NCI-H1092 treated with DMSO at 0.1 percent for 48 hours (cell line): Measurements from ENCODE around the gene MRPL34.
A peak's percentile ranks its signal among the peaks of the same experiment; 100 is the strongest.

Experiments
- DNase-seq: peaks from one replicate; lab custom pipeline; 2025; lab: John Stamatoyannopoulos, UW

Gene MRPL34

DNA sequence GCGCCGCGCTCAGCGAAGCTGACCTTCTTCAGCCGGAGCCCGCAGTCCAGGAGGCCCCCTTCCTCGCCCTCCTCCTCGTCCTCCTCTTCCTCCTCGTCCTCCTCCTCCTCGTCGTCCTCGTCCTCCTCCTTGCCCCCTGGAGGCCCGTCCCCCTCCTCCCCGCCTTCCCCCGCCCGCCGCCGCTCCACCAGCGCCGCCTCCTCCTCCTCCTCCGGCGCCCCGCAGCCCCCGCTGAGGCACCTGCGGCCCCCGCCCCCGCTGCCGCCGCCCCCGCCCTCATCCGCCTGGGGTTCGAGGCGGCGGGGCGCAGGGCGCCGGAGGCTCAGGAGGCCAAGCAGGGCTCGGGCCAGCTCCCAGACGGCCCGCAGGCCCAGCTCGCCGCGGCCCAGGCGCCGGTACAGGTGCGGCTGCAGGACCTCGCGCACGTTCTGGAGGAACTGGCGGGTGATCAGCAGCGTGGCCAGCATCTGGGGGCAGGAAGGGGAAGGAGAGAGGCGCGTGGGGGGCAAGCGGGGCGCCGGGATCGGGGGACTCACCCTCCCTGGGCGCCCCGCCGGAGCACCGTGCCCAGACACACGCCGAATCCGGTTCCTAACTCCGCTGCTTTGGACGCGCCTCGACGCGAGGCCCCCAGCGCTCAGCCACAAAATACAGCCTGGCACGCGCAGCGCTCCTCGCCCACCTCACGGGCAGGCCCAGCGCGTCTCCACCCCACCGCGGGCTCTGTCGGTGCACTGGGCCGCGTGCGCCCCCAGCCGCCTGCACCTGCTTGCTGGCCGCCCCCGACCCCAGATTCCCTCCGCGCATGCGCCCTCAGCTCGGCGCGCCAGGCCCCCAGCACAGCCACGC lies 23.1 kb downstream of the MRPL34 start:
- DNase-seq = no peak

DNA sequence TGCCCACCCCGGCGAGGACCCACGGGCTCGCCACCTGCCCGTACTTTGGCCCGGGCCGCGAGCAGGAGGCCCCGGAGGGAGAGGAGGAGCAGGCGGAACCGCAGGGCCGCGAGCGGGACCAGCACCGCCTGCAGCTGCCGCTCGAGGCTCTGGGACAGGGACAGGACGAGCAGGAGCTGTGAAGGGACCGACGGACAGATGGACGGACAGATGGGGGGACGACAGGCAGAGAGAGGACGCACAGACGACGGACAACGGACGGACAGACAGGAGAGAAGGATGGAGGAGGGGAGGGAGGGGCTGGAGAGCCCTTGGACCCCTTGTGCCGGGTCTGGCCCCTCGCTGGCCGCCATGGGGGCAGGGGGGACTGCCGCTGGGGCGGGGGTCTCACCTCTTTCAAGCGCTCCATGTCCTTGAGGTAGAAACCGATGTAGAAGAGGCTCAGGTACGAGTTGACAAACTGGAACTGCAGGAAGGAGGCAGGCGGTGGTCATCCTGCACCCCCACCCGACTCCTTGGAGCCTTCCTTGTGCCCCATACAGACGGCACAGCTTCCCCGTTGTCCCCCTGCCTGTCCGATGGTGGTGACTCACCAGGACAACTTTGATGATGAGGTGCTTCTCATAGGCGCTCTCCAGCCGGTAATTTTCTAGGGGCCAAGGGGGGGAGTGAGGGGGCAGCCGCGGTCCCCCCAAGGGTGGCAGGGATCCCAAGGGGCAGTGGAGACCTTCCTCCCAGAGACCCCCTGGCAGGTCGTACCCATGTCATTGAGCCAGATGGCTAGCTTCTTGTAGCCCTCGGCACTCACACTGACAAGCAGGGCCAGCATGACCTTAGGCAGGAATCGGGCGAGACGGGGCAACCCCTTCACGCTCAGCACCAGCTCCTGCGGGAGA lies 23.9 kb downstream of the MRPL34 start:
- DNase-seq = no peak

DNA sequence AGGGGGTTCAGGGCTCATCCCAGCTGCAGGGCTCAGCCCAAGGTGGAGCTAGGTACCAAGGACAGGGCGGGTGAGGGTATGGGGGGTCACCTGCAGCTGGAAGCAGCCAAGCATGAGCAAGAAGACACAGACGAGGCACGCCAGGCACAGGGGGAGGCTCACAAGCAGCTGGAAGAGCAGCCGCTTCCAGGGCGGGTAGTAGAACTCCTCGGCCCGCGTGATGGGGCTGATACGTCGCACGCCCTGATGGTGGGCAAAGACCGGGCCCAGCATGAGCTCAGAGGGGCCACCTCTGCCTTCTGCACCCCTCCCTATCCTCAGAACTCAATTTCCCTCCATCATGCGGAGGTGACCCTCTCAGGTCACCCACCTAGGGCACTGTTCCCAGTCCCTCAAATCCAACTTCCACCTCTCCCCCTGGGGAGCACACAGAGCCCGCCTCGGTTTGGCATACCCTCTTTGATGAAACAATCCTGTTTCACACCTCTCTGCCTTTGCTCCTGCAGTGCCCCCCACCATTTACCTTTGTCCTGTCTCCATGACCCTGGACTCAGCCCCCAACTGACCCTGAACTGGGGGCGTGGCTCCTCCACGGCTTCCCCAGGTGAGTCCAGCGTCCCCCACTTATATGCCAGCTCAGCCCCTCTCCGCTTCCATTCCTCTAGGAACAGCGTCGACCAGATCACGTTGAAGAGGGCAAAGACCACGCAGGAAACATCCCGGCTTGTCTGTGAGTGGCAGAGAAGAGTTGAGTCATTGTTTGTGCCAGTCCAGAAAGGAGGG lies 24.8 kb downstream of the MRPL34 start:
- DNase-seq = no peak

DNA sequence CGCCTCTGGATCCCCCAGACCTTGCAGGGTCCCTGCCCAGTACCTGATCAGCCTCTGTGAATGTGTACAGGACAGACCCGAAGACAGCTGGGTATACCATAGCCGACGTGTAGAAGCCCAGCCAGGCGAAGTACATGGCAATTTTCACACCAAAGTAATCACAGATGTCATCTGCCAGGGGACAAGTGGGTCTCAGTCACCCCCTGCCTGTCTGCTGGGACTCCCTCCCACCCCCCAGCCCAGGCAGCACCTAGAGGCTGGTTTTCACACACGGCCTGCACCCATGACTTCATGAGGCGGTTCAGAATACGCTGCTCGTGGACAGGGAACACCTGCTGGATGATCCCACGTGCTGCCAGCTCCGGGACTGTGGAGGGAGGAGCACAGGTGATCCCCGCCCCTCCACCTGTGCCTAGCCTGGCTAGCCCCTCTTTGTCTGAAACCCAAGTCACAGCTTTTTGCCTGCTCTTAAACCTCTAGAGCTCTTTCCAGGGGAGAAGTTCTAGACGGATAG lies 25.4 kb downstream of the MRPL34 start:
- DNase-seq = no peak

DNA sequence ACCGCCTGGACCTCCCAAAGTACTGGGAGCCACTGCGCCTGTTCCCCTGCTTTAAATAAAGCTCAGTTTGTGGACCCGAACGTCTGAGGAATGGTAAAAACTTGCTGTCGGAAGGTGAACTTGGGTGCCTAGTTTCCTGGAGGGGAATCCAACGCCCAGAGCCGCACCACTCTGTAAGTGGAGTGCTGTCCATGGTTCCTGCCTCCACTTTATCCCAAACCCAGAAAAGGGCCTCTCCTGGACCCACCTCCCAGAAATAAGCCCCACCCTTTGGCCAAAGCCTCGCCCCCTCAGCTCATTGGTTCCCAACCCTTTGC lies 26.6 kb downstream of the MRPL34 start:
- no peak for DNase-seq

DNA sequence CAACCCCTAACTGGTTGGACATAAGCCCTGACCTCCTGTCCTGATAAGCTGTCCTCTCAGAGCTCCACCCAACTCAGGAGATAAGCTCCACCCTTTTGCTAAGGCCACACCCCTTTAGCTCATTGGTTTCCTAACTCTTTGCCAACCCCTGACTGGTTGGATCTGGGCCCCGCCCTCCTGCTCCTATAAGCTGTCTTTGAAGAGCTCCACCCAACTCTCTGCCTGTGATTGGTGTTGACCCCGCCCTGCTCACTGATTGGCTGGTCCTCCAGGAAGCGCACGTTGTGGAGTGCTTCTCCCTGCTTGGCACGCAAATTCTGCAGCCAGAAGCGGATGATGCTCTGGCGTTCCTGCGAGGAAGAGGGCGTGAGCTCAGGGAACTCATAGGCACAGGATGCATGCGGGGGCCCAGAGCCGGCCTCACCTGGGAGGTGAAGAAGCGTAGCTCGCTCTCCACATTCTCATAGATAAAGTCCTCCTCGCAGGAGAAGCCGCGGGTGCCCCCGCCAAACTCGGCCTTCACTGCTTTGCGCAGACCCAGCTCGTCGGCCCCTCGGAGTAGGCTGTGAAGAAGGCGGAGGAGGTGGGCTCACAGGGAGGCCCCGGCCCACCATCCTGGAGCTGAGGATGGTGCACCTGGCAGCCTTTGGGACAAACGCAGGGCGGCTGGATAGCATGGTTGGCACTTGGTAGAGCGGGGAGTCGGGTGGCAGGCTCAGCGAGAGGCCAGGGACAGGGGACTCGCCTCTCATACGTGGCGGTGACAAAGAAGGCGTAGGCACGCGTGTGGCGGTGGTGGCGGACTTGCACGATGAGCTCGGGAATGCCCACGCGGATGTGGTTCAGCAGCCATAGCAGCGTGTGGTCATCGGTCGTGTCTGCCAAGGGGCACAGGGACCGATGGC lies 27.3 kb downstream of the MRPL34 start:
- DNase-seq = peak; percentile 15

DNA sequence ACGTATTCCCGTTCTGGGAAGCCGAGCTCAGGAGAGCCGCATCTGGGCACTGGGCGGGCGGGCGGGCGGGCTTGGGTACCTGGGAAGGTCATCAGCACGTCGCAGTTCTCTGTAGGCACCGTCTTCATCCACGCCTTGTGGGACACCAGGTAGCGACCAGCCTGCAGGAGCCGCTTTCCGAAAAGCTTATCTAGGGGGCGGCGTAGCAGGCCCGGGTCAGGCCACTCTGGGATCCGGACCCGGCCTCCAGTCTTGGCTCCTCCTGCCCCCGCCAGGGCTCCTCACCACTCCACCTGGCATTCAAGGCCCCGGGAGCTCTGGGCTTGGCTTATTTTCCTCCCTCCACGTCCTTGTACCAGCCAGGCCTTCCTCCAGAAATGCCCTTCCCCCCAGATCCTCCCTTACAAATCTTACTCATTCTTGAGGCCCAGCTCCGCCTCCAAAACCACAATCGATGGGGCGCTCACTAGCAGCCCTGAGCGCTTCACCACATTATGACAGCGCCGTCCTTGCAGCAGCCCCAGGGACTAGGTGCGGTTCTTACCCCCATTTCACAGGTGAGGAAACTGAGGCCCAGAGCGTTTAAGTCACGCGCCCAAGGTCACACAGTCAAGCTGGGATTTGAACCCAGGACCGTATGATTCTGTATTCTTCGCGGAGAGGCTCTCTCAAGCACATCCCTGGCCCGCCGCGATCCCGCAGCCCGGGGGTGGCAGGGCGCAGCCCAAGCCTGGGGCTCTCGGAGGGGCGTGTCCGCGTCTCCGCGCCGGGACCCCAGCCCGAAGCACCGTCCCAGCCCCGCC lies 28.1 kb downstream of the MRPL34 start:
- DNase-seq = no peak

DNA sequence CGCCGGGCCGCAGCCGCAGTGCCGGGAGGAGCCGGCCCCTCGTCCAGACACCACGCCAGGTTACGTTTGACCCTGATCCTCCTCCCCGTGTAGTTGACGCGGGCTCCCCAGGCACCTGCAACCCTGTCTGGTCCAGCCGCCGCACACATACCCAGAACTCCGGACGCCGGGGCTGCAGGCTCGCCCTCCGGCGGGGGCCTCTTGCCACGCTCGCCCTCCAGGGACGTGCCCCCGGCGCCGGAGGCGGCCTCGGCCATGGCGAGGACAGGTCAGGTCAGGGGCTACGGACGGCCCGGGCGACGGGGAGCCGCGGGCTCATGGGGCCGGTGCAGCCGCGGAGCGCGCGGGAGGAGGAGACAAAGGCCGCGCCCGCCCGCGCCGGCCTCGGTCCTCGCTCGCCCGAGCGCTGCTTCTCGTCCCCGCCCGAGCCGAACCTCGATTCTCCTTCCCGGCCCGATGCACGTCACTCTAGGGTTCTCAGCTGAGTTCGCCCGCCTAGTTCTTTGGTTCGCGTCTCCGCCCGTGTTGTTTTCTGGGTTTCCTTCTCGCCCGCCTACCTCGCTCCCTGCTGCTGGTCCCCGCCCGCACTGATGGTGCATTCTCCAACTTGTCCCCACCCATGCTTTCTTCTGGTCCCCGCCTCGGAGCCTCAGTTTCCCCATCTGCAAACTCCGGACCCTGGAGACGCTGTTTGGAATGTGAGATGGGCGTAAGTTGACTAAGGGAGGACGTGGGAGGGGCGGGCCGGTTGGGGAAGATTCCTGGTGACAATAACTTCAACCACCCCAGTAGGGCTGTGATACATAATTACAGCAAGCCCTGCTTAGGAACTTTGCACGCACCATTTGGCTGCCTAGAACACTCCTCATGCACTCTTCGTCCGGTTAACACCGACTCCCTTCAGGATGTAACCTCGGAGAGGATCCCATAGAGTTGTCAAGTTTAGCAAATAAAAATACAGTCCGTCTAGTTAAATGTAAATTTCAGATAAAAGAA lies 29.0 kb downstream of the MRPL34 start, which contains the start of gene ANO8:
Gene ANO8, minus strand, starts transcription at position 442 of the 996 bp plus-strand sequence. Its CDS starts 185 bp downstream, at position 257.
- DNase-seq = peak; percentile 95

DNA sequence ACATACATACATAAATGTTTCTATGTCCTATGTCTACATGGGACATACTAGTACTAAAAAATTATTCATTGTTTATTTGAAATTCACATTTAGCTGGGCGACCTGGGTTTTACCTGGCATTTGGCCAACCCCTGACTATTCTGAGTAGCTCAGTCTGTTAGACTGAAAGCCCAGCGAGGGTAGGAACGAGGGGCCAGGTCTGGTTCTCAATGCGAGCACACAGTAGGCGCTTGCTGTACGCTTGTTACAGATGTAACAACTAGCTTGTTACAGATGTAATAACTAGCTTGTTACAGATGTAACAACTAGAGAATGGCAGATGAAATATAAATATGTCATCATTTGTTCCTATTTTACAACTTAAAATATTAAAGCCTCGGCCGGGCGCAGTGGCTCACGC lies 29.9 kb downstream of the MRPL34 start:
- DNase-seq = no peak

DNA sequence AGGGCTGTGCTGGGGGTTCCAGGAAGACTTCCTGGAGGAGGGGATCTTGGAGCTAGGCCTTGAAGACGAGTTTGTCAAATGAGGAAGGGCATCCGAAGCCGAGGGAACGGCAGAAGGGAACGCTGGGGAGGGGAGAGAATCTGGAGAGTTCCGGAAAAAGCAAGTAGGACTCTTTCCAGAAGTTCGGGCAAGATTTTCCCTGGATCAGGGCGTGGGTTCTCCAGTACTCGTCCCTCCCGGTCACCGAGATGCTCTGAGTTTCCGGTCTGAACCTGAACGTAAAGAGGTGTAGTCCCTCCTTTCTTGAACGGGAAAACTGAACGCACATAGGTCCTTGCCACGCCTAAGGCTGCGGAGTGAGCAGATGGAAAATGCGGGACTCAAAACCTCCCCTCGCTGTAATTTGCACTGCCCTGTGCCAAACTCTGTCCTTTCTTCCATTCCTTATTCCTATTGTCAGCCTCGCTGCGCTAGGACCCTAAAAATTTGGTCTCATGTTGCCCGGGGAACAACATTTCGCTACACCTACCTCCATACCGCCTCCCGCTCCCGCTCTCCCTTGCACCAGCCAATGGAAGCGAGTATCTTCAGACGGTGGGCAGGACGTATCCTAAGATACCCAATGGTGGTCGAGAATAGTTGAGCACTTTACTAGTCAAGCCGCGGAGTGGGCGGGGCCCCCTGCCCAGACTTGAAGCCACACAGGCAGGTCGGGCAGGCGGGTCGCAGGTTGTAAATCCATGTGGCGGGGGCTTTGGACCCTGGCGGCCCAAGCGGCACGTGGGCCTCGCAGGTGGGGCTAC lies 31.4 kb downstream of the MRPL34 start, which contains the start of gene GTPBP3:
Gene GTPBP3, plus strand, starts transcription at position 682 of the 803 bp plus-strand sequence. Its CDS starts 59 bp downstream, at position 741.
- peak; percentile 99 for DNase-seq

DNA sequence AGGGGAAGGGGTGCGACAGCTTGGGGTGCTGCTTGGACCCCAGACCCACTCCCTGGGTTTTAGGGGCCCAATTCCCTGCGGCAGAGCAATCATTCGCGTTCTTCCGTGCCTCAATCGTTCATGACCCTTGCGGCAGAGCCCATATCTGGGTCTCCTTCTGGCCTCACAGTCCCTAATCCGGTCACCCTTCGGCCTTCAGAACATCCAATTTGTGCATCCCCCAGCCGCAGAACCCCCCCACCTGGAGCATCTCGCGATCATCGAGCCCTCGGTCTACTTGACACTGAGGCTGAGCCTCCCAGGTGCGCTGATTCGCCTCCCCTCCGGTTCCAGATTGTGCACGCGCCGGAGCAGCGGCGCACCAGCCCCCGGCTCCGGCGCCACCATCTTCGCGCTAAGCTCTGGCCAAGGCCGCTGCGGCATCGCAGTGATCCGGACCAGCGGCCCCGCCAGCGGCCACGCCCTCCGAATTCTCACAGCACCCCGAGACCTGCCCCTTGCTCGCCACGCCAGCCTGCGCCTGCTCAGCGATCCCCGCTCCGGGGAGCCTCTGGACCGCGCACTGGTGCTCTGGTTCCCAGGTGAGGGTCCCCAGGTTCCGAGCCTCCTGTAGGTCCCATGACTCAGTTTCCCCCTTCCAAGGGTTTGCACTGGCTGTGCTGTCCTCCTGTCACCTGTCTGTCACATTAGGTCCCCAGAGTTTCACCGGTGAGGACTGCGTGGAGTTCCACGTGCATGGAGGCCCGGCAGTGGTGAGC lies 32.2 kb downstream of the MRPL34 start:
- DNase-seq = peak; percentile 35

DNA sequence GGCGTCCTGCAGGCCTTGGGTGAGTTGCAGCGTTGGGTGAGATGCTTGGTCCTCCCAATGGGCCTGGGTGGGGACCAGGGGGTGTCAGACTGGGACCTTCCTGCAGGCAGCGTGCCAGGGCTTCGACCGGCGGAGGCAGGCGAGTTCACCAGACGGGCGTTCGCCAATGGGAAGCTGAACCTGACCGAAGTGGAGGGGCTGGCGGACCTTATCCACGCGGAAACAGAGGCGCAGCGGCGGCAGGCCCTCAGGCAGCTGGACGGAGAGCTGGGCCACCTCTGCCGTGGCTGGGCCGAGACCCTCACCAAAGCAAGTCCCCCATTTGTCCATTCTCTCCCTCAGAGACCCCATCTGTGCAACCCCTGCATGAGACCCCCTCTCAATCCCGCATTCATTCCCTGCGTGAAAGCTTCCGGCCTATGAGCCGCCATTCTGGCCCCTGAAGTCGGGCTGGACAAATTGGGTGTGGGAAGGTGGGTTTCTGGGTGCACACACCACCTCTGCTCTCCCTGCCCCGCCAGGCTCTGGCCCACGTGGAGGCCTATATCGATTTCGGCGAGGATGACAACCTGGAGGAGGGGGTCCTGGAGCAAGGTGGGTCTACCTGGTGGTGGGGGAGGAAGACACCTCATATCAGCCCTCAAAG lies 32.9 kb downstream of the MRPL34 start:
- no peak for DNase-seq

DNA sequence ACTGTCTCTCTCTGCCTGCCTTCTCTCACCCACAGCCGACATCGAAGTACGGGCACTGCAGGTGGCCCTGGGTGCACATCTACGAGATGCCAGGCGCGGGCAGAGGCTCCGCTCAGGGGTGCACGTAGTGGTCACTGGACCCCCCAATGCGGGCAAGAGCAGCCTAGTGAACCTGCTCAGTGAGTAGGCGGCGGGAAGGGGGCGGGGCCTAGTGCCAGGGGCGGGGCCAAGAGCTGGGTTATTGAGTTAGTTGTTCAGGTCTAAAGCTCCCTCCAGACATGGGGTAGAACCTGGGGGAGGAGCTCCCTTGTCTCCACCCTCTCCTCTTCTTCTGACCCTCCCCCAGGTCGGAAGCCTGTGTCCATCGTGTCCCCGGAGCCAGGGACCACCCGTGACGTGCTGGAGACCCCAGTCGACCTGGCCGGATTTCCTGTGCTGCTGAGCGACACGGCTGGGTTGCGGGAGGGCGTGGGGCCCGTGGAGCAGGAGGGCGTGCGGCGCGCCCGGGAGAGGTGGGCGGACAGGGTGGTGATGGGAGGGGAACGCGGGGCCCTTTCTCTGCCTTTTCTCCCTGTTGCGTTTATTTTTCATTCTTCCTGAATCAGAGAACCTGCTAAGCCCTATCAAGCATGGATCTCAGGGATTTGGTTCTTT lies 33.5 kb downstream of the MRPL34 start:
- no peak for DNase-seq

DNA sequence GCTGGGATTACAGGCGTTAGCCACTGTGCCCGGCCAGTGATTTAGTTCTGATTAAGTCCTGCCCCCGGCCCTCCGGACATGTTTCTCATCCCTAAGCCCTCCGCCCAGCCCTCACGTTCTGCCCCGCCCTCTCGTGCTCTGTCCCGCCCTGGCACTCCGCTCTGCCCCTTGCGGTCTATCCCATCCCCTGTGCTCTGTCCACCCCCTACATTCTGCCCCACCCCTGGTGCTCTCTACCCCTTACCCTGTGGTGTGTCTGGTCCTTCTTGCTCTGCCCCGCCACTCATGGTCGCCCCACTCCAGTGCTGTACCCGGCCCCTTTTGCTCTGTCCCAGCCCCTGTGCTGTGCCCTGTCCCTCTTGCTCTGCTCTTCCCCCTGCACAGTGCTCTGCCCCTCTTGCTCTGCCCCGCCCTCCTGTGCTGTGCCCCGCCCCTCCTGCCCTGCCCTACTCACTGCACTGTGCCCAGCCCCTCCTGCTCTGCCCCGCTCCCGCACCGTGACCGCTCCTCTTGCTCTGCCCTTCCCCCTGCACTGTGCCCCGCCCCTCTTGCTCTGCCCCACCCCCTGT lies 34.7 kb downstream of the MRPL34 start:
- DNase-seq = no peak

DNA sequence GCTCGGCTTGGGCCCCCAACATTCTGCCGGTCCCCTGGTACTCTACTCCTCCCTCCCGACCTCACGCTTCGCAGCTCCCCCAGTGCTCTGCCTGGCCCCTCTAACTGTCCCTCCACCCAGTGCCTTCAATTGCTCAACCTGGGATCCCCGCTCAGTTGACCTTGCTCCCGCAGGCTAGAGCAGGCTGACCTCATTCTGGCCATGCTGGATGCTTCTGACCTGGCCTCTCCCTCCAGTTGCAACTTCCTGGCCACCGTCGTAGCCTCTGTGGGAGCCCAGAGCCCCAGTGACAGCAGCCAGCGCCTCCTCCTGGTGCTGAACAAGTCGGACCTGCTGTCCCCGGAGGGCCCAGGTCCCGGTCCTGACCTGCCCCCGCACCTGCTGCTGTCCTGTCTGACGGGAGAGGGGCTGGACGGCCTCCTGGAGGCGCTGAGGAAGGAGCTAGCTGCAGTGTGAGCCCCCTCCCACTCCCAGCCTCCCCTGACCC lies 35.2 kb downstream of the MRPL34 start:
- no peak for DNase-seq

DNA sequence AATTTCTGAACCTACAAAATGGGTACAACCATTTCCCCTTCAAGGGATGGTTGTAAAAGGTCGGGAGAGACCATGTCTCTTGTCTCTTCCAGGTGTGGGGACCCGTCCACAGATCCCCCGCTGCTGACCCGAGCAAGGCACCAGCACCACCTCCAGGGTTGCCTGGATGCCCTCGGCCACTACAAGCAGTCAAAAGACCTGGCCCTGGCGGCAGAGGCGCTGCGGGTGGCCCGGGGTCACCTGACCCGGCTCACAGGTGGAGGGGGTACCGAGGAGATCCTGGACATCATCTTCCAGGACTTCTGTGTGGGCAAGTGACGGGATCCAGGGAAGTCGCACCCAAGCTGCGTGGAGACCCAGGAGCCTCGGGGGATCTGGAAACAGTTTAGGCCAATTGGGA lies 35.7 kb downstream of the MRPL34 start:
- DNase-seq = no peak
